GM15510 (cell line): ENCODE data around the gene LTBP1.

ENCODE experiments used
- POLR2A ChIP-seq: IDR thresholded peaks from 3 replicates; pipeline ENCODE4 v1.6.1; 2011; ENCODE audit warnings: borderline replicate concordance; ENCODE audit not compliant: insufficient read length; ENCODE audit errors: extremely low read depth

Gene LTBP1

DNA sequence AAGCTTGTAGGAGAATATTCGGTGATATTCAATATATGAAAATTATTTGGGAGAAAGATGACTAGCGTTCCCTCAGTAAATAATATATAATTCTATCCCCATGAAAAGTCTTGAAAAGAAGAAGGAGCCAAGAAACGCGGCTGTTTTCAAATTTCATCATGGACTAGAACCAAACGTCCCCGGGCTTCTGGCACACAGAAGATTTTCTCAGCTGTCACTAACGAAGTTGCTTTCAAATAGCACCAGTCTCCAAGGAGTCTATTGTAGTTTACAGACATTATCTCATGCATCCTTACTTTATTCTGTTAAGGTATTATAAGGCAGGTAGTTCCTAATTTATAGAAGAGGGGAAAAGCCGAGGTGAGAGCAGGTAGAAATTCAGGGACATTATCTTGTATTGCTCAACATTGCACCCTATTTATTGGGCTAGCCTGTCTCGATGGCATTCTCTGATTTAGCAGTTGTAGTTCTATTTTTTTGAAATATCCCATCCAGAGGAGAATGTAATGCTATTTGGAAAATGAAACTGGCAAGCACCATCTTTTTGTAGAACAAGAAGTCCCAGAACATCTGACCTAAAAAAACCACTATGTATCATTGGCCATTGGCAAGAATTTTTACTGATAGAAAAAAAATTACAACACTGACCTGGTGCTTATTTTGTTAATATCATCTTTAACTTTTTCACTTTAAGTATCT lies 331.6 kb downstream of the LTBP1 start:
- no peak for TF ChIP-seq POLR2A

DNA sequence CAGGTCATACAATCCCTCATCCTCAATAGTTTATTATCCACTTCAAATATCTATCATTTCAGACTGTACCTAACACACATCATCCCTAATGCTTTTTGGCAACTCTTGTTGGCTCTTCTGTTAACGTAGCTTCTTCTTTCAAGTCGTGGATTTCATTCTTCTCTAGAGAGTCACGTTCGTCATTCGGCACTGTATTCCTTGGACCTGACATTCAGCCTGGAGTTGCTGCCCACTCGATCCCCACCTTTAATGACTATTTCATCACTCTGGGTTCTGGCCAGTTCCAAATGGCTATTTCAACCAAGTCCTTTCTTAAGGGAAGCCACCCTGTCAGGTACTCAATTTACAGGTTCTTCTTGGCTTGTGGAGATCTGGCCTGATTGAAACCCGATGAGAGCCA lies 337.5 kb downstream of the LTBP1 start:
- no peak for TF ChIP-seq POLR2A

DNA sequence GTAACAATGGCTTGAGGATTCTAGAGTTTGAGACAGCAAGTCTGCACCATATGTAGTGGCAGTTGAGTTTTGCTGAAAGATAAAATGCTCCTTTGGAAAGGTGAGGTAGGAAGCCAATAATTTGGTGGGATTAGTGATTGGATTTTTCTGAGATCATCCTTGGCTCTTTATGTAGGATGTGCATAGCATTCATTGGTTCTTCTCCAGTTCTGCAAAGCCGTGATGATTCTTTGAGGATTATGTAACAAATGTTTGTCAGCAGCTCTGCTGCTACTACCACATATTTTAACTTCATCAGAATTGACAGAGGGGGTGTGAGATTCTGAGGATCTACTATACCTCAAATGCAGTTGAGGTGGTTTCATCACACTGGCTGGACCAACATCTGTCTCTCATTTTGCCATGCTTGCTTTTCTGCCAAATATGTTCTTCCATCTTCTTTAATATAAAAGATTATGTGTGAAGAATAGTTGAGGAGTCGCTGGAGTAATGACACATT lies 340.8 kb downstream of the LTBP1 start:
- TF ChIP-seq POLR2A: no peak

DNA sequence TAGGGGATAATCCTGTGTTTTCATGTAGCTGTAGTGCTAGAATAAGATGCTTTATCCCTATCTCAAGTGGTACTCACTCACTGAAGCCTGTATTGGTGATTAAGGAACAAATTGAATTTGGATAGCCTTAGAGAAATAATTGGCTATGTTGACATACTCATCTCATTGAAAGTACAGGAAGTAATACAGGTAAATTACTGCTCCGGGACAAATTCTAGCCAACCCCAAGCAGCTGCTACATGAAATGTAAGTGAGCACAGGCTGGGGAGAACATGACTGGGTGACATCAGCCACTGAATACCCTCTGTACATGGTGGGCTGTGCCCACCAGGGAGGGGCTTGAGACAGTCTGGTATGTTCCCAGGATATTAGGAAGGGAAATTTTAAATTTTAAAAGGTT lies 341.3 kb downstream of the LTBP1 start:
- TF ChIP-seq POLR2A: no peak

DNA sequence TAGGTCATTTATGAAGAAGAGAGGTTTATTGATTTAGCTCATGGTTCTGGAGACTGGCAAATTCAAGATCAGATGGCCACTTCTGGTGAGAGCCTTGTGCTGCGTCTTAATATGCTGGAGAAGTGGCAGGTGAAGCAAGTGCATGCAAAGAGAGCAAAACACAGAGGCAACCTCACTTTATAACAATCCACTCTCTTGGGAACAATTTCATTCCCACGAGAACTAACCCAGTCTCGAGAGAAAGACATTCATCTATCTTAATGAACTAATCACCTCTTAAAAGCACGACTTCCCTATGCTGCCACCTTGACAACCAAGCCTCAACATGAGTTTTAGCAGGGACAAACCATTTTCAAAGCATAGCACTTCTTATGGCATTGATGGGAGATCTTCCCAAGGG lies 343.2 kb downstream of the LTBP1 start:
- TF ChIP-seq POLR2A: no peak

DNA sequence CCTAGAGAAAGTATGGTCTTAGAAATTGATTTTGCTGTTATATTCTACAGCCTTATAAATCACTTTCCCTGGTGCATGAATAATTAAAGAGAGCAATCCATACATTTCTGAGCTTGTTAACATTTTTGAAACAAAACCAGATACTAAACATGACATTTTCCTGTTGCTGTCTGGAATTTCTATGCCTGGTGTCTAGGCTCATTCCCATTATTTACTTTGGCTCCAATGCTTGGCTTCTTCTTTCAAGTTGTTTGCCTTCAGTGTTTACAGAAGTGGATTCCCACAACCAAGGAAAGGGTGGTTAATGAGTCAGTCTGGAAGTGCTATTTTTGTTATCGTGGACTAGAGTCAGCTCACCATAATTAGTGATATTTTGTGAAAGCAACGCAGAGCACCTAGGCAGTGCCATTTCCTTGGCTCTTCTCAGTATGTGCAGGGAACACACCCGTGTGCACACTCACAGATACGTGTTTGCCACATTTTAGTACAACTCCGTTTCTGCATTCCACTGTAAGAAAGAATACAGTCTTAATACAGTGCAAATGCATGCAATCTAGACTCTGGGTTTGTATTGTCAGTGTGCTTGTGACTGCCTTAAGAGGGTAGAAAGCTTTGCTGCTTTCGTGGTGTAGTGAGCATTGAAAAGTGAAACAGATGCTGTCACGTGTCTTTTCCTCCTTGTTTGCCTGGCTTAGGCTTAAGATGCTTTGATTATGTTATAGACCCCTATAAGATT lies 344.7 kb downstream of the LTBP1 start:
- TF ChIP-seq POLR2A: no peak

DNA sequence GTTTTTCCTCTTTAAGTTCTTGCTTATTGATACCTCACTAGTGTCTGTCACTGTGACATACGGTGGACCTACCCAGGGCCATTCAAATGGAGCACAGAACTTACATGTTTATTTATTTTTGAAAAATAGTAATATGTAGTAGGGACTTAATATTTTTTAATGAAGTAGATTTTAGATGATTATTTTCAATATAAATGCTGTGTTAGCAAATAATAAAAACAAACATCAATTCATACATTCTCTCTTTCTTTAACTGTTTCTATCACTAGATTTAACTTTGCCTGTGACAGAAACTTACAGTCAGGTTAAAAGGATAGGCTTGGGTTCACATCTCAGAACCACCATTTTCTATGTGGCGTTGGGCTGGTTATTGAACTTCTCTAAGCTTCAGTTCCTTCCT lies 345.3 kb downstream of the LTBP1 start:
- TF ChIP-seq POLR2A: no peak

DNA sequence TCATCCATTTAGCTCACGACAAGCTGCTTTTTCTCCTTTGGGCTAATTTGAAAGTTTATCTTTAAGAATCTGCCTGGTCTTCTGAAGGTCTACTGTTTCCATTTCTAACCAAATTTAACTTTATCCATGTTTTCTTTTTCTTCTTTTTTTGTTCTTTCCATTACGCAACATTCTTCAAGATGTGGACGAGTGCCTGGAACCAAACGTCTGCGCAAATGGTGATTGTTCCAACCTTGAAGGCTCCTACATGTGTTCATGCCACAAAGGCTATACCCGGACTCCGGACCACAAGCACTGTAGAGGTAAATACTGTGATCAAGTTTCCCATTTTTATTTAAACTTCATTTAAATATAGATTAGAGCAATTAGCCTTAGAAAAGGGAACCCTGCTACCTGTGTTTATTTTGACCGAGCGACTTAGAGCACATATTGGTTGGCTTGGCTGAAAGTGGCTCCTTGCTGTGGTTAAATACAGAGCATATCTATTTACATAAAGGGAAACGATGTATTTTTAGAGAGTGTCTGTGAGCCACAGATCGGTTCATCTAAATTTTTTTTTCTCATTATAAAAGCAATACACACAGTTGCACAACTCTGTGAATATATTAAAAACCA lies 346.3 kb downstream of the LTBP1 start:
- no peak for TF ChIP-seq POLR2A

DNA sequence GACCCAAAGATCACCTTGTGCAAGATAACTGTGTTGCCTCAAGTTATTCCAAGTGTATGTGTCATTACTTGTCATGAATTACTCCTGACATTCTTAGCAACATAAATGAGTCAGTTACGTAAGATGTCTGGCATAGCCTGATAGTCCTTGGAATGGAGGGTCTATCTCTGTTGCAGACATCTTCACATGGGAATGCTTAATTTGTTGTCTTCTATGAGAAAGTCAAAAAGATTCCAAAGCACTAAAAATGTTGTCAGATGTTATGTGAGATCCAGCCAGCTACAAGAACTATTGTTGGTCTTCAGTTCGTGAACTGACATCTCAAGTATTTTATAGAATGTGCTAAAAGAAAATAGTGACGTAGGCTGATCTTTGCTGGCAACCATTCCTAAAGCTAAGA lies 351.5 kb downstream of the LTBP1 start:
- TF ChIP-seq POLR2A: no peak

DNA sequence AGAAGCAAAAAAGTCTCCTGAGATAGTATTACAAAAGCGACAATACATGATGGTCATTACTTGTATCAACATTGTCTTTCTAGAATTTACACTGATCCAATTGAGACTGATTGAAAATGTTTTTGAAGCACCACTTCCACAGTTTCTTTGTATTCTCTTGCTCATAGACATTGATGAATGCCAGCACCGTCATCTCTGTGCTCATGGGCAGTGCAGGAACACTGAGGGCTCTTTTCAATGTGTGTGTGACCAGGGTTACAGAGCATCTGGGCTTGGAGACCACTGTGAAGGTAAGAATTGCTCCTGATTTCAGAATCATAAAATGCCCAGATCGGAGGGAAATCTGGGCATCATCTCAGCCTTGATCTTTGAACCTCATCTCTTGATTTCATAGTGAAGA lies 354.6 kb downstream of the LTBP1 start:
- TF ChIP-seq POLR2A: no peak

DNA sequence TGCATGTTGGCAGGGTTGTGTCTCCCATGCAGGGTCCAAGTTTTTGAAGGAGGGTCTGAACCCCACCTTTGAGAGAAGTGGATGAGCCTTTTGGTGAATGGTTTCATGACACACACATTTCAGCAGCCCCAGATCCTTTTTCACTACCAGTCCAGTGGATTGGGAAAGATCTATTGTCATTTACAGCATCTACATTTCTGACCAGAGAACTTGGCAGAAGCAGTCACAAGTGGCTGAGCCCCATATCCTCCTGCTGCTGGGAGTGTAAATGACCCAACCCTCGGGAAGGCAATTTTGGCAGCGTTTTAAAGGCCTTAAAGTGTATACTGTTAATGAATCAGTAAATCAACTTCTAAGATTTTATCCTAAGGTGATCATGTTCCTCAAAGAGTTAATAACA lies 355.6 kb downstream of the LTBP1 start:
- TF ChIP-seq POLR2A: no peak

DNA sequence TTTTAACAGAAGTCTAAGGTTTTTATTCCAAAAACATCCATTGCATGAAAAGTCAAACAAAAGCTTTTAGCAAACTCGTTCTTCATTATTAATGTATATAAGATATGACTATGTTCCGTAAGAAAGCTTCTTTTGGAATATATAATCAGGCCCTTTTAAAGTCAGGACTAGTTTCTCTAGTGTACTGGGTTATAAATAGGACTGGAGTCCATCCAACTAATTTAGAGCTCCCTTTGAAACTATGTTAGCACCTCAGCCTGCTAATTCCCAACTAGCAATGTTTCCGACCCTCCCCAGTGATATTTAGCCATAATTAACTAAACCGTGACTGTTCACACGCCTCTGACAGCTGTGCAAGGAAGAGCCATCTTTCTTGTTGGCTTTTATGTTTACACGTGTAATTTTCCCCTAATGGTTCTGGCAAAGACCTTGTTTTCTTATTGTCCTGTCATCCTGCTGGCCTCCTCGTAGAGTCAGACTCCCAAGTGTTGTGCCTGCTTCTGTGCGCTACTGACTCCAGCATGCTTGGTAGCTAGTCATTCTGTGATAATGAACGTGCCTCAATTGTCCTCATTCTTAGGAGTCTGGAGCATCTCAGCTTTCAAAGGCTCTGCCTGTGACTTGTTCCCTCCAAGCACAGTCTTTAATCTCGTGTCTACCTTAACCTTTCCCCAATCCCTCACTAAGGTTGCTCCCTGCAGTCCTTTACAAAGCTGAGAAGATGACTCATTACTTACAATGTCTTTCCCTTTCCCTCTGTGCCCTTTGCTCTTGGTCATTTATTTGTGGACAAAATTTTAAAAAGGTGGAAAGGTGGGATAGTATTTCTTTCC lies 357.5 kb downstream of the LTBP1 start:
- TF ChIP-seq POLR2A: no peak

DNA sequence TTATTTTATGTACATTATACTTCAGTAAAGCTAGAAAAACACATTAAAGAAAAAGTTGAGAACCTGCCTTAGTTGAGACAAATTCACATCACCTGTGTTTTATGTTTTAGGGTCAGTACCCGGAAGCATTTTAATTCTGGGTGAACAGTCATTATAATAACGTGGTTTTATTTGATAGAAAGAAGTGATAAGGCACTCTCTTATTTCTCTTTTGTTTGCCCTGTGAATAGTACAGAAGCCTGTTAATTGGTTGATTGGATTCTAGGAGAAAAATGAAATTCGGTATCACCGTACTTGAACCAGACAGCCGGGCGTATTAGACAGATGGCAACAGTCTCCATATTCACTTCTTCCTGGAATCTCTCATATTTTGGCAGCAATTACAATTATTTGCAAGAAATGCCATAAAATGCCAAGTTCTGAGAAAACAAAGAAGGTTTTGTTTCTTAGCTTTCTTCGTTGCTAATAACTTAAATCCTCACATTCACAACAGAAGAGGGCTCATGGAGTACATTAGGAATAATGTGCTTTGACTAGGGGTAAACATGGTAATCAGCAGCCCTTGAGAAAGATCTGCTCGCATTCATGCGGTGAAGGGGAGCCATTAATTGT lies 361.0 kb downstream of the LTBP1 start:
- TF ChIP-seq POLR2A: no peak

DNA sequence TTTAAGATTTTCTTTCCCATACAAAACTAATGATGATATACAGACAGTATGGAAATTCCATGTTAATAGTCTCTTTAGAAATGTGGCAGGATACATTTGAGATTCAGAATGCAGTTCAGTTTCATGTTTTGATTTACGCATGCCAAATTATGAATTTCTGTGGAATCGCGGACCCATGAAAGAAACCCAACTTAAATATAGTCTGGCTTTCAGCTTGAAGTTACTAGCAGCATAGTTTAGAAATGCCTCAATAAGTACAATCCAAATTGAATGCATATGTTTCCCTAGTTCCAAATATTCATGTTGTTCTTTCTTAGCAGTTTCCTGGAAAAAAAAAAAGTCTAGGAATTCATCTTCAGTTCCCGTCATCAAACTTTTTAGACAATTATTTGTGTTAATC lies 365.6 kb downstream of the LTBP1 start:
- no peak for TF ChIP-seq POLR2A
